HEK293 (cell line): ENCODE results near the gene NAPG.

Experiments used
- SP2 ChIP-seq: fragments of 450-650 bp; formaldehyde crosslinking; IDR thresholded peaks from 2 replicates; pipeline ENCODE4 v1.5.1; 2016; ENCODE audit warnings: missing biosample characterization, missing genetic modification characterization
- ZNF549 ChIP-seq: fragments of 450-650 bp; IDR thresholded peaks from 2 replicates; pipeline ENCODE4 v1.5.1; 2018; ENCODE audit warnings: missing biosample characterization, missing genetic modification characterization, mild to moderate bottlenecking, inconsistent platforms, moderate library complexity
- ZNF623 ChIP-seq: fragments of 450-650 bp; formaldehyde crosslinking; IDR thresholded peaks from 2 replicates; pipeline ENCODE4 v1.5.1; 2016; ENCODE audit warnings: missing biosample characterization, missing genetic modification characterization
- ZNF660 ChIP-seq: fragments of 450-650 bp; IDR thresholded peaks from 2 replicates; pipeline ENCODE4 v1.5.1; 2018; ENCODE audit warnings: missing biosample characterization, mild to moderate bottlenecking, missing genetic modification characterization
- ZNF701 ChIP-seq: fragments of 450-650 bp; formaldehyde crosslinking; IDR thresholded peaks from 2 replicates; pipeline ENCODE4 v1.5.1; 2016; ENCODE audit warnings: missing biosample characterization, missing genetic modification characterization

DNA sequence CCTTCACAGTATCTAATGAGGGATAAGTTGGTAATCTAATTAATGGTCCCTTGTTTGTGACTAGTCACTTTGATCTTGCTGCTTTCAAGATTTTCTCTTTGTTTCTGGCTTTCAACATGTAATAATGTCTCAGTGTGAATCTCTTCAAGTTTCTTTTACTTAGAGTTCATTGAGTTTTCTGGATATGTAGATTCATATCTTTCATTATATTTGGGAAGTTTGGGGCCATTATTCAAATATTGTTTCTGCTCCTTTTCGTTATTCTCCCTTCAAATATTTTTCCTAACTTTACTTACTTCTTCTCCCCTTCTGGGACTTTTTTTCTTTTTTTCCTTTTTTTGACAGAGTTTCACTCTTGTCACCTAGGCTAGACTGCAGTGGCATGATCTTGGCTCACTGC, 21.1 kb upstream of the NAPG start:
- TF ChIP-seq ZNF623 (tag by site-specific recombination) = no peak
- TF ChIP-seq ZNF549 = no peak
- no peak for TF ChIP-seq SP2
- TF ChIP-seq ZNF660 (tag by site-specific recombination) = no peak
- no peak for TF ChIP-seq ZNF701
